A549 (cell line): Measurements from ENCODE around the gene TECPR2. TPM values are rescaled to one million over a fixed set of nuclear protein-coding genes. Genes with fewer than 3 reads are reported as not detected.
"Not testable (repeated sequence)": the region's sequence is repeated elsewhere in the genome, so short reads cannot be mapped to it uniquely, and the experiment has no call there.

Source experiments
- ATAC-seq, 2 experiments: fragments of 200-7000 bp in 1 of 2; fragments of >200 bp in 1 of 2; cut with Nextera tagmentation in 1 of 2; cut with Tn5 transposase in 1 of 2; 3 replicates each; pipeline versions ENCODE4 v1.8.0 to v1.9.1; 2018 to 2020; ENCODE audit warnings: mild to moderate bottlenecking in 1 of 2, moderate library complexity in 1 of 2
- CTCF ChIA-PET: fragments of 300-600 bp; sonication (Branson Sonifier 250); formaldehyde crosslinking; extraction: SDS; loops from one replicate; lab custom pipeline; 2021; ENCODE audit warnings: antibody characterized with exemption, inconsistent platforms; lab: Yijun Ruan, JAX
- POLR2A ChIA-PET: fragments of 350-600 bp; formaldehyde crosslinking; extraction: SDS; loops from one replicate; lab custom pipeline; 2021; ENCODE audit warnings: antibody characterized with exemption, inconsistent platforms; lab: Yijun Ruan, JAX
- DNase-seq, 2 experiments: peaks; one replicate each; pipeline versions ENCODE4 v3.0.0 to v3.0.0-alpha.2; 2011 to 2016; ENCODE audit warnings: low read depth in 1 of 2, low spot score in 1 of 2
- FAIRE-seq: peaks from 2 replicates; lab custom pipeline; 2011; peaks lifted over from hg19 to GRCh38; lab: Jason Lieb, UNC
- H3K27ac ChIP-seq, 2 experiments: fragments of >200 bp; sonication (Bioruptor Twin); formaldehyde crosslinking; 3 replicates each; pipeline ENCODE4 v1.5.1; 2016 to 2017
- H3K4me1 ChIP-seq: fragments of >200 bp; sonication (Bioruptor Twin); formaldehyde crosslinking; 3 replicates; pipeline ENCODE4 v1.6.1; 2016
- H3K4me2 ChIP-seq: fragments of >200 bp; sonication (Bioruptor Twin); formaldehyde crosslinking; 3 replicates; pipeline ENCODE4 v1.6.1; 2016
- H3K4me3 ChIP-seq: fragments of >200 bp; sonication (Bioruptor Twin); formaldehyde crosslinking; 3 replicates; pipeline ENCODE4 v1.5.1; 2016
- H3K9me3 ChIP-seq: fragments of >200 bp; sonication (Bioruptor Twin); formaldehyde crosslinking; 3 replicates; pipeline ENCODE4 v1.6.1; 2016
- HEYL ChIP-seq: fragments of 250-450 bp; sonication (Bioruptor Pico); IDR thresholded peaks from 2 replicates; pipeline ENCODE4 v1.8.0; 2021; ENCODE audit warnings: mild to moderate bottlenecking, moderate library complexity
- WGBS: methylation state at CpG from one replicate; pipeline ENCODE4 v1.1.6; 2017; ENCODE audit errors: missing lambda C conversion rate; 5-methylcytosine and 5-hydroxymethylcytosine counted together
- polyA plus RNA-seq, 4 experiments: library from polyadenylated mRNA; depleted of rRNA in 3 of 4; stranded (reverse); fragments of >200 nt; fragmentation: RNase III in 1 of 4; extraction: RNeasy Plus Mini Kit Qiagen cat#74134 plus additional on column Dnase treatment in 1 of 4; gene quantifications; 2 replicates in 3 of 4; 3 replicates in 1 of 4; pipeline ENCODE4 v1.2.3, GENCODE V29; 2011 to 2017
- small RNA-seq, 6 experiments: library from RNA; depleted of rRNA; stranded (forward); fragments of <200 nt; gene quantifications; one replicate each; pipeline ENCODE3, GENCODE V24; 2012

The TECPR2 gene
- polyA plus RNA-seq, 2 of the 4 experiments (the other 2 are of a cell fraction): 5.9 to 7.6 TPM

- peaks cover 12% of the 10 kb centered on the region for H3K4me1 ChIP-seq
- ATAC-seq, CTCF ChIA-PET, FAIRE-seq, POLR2A ChIA-PET, DNase-seq, H3K4me2 ChIP-seq, H3K4me3 ChIP-seq, H3K9me3 ChIP-seq, H3K27ac ChIP-seq: not testable (repeated sequence)
- peak; percentile 65; the same call in 1 of the 2 replicates for TF ChIP-seq HEYL (CRISPR knock-in tag)
- WGBS: 79% methylated on average over 3 of the region's 3 CpGs
Measured at GRCh38 chr14:102550927-102551401, 188.2 kb downstream of the TECPR2 start.

Small RNA genes within 50 kb of the gene (small RNA-seq; reads per million reads assigned to genes)
- gene MIR4309: 0 reads per million in 6 experiments

Other genes with a start within 250 kb of the TECPR2 start
- gene WDR20, start 223.0 kb upstream of the TECPR2 start, polyA plus RNA-seq (2011; rRNA removed): 17.6 and 20.6 TPM in 2 replicates
- gene WDR20, start 223.0 kb upstream of the TECPR2 start, polyA plus RNA-seq (2017; fragmentation: RNase III; extraction: RNeasy Plus Mini Kit Qiagen cat#74134 plus additional on column Dnase treatment): 19.5 to 21.6 TPM (median 20.4 TPM) in 3 replicates
- gene MOK, start 57.8 kb upstream of the TECPR2 start, polyA plus RNA-seq (2011; rRNA removed): 10.4 and 12.6 TPM in 2 replicates
- gene MOK, start 57.8 kb upstream of the TECPR2 start, polyA plus RNA-seq (2017; fragmentation: RNase III; extraction: RNeasy Plus Mini Kit Qiagen cat#74134 plus additional on column Dnase treatment): 18.5 to 25.1 TPM (median 19.3 TPM) in 3 replicates
- gene ZNF839, start 43.2 kb upstream of the TECPR2 start, polyA plus RNA-seq (2011; rRNA removed): 8.5 and 10.8 TPM in 2 replicates
- gene ZNF839, start 43.2 kb upstream of the TECPR2 start, polyA plus RNA-seq (2017; fragmentation: RNase III; extraction: RNeasy Plus Mini Kit Qiagen cat#74134 plus additional on column Dnase treatment): 6.0 to 7.9 TPM (median 7.2 TPM) in 3 replicates
- gene CINP, start 51 bp upstream of the TECPR2 start, polyA plus RNA-seq (2011; rRNA removed): 60.8 and 74.6 TPM in 2 replicates
- gene CINP, start 51 bp upstream of the TECPR2 start, polyA plus RNA-seq (2017; fragmentation: RNase III; extraction: RNeasy Plus Mini Kit Qiagen cat#74134 plus additional on column Dnase treatment): 59.9 to 67.4 TPM (median 61.8 TPM) in 3 replicates
- gene ANKRD9, start 146.8 kb downstream of the TECPR2 start, polyA plus RNA-seq (2011; rRNA removed): 6.3 and 7.5 TPM in 2 replicates
- 8.7 to 12.4 TPM (median 11.8 TPM) in 3 replicates for gene ANKRD9, start 146.8 kb downstream of the TECPR2 start, polyA plus RNA-seq (2017; fragmentation: RNase III; extraction: RNeasy Plus Mini Kit Qiagen cat#74134 plus additional on column Dnase treatment)
- 24.7 and 25.5 TPM in 2 replicates for gene RCOR1, start 229.7 kb downstream of the TECPR2 start, polyA plus RNA-seq (2011; rRNA removed)
- 16.4 to 17.7 TPM (median 17.1 TPM) in 3 replicates for gene RCOR1, start 229.7 kb downstream of the TECPR2 start, polyA plus RNA-seq (2017; fragmentation: RNase III; extraction: RNeasy Plus Mini Kit Qiagen cat#74134 plus additional on column Dnase treatment)